ENCODE data around the gene C2CD2L.

DNA sequence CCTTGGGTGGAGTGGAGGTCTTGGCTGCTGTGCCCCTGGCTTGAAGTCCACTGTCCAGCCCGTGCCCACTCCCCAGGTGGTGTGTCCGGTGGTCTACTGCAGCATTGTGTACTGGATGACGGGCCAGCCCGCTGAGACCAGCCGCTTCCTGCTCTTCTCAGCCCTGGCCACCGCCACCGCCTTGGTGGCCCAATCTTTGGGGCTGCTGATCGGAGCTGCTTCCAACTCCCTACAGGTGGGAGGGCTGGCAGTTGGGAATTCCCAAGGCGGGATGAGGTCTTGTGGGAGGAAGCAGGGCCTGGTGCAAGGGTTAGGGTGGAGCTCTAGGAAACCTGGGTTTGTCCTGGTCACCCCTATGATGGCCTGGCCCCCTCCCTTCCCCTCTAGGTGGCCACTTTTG lies 53.0 kb downstream of the C2CD2L start:
- TF ChIP-seq, protein P1, sequence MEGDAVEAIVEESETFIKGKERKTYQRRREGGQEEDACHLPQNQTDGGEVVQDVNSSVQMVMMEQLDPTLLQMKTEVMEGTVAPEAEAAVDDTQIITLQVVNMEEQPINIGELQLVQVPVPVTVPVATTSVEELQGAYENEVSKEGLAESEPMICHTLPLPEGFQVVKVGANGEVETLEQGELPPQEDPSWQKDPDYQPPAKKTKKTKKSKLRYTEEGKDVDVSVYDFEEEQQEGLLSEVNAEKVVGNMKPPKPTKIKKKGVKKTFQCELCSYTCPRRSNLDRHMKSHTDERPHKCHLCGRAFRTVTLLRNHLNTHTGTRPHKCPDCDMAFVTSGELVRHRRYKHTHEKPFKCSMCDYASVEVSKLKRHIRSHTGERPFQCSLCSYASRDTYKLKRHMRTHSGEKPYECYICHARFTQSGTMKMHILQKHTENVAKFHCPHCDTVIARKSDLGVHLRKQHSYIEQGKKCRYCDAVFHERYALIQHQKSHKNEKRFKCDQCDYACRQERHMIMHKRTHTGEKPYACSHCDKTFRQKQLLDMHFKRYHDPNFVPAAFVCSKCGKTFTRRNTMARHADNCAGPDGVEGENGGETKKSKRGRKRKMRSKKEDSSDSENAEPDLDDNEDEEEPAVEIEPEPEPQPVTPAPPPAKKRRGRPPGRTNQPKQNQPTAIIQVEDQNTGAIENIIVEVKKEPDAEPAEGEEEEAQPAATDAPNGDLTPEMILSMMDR (IDR thresholded peaks at IDR 0.05; ENCODE audit: insufficient read depth, low read length): no peak
- TF ChIP-seq, protein P2, sequence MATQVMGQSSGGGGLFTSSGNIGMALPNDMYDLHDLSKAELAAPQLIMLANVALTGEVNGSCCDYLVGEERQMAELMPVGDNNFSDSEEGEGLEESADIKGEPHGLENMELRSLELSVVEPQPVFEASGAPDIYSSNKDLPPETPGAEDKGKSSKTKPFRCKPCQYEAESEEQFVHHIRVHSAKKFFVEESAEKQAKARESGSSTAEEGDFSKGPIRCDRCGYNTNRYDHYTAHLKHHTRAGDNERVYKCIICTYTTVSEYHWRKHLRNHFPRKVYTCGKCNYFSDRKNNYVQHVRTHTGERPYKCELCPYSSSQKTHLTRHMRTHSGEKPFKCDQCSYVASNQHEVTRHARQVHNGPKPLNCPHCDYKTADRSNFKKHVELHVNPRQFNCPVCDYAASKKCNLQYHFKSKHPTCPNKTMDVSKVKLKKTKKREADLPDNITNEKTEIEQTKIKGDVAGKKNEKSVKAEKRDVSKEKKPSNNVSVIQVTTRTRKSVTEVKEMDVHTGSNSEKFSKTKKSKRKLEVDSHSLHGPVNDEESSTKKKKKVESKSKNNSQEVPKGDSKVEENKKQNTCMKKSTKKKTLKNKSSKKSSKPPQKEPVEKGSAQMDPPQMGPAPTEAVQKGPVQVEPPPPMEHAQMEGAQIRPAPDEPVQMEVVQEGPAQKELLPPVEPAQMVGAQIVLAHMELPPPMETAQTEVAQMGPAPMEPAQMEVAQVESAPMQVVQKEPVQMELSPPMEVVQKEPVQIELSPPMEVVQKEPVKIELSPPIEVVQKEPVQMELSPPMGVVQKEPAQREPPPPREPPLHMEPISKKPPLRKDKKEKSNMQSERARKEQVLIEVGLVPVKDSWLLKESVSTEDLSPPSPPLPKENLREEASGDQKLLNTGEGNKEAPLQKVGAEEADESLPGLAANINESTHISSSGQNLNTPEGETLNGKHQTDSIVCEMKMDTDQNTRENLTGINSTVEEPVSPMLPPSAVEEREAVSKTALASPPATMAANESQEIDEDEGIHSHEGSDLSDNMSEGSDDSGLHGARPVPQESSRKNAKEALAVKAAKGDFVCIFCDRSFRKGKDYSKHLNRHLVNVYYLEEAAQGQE (IDR thresholded peaks at IDR 0.05; ENCODE audit: insufficient replicate concordance, low read depth): no peak
- TF ChIP-seq SPI1 (IDR thresholded peaks at IDR 0.05; ENCODE audit: borderline replicate concordance, low read depth): no peak
- TF ChIP-seq POLR2AphosphoS5 (IDR thresholded peaks at IDR 0.05; ENCODE audit: low read depth): no peak
- no peak for TF ChIP-seq GABPA (IDR thresholded peaks at IDR 0.05; ENCODE audit: low read depth)

Measured in HL-60 (cell line).